ENCODE results near the gene CAPN5. TPM values are rescaled to one million over a fixed set of nuclear protein-coding genes. Genes with fewer than 3 reads are reported as not detected.

Gene CAPN5
- total and polyA plus RNA-seq, 2 of the 8 experiments (the other 6 are each of a cell fraction or from before 2014, with no cell fraction given) = 21.5 to 22.4 TPM

- no peak overlapping the region for H3K4me3 ChIP-seq (ENCODE audit: extremely low read depth in 1 of 4, insufficient read depth in 2 of 4, low read depth in 3 of 4, low read length in 4 of 4)
- H2AFZ ChIP-seq (ENCODE audit: low read length) = no peak overlapping the region
- H3K27ac ChIP-seq (ENCODE audit: low read depth, low read length) = no peak overlapping the region
- H3K18ac ChIP-seq (ENCODE audit: extremely low read depth, low read length) = no peak overlapping the region
- TF ChIP-seq GTF2F1 (IDR thresholded peaks at IDR 0.05; ENCODE audit: borderline replicate concordance, low read depth, low read length) (no peak), EGR1 (IDR thresholded peaks at IDR 0.05; ENCODE audit: borderline replicate concordance, low read depth, low read length) (no peak), BACH1 (IDR thresholded peaks at IDR 0.05; ENCODE audit: low read length) (no peak), ASH2L (IDR thresholded peaks at IDR 0.05; ENCODE audit: low read length) (no peak)
- CTCF ChIA-PET (ENCODE audit: partially characterized antibody) = interaction anchor here (0.6 to 4.5 kb wide), 7 partner anchors 10 to 83 kb away, joined by 3 to 63 read pairs (median 4); partner anchors contain the start of gene MYO7A
- no peaks in the 10 kb centered on the region; the same call in 1 of the 2 replicates for H3K79me1 ChIP-seq (ENCODE audit: low read depth, low read length)
- peak overlapping the region; percentile 86; the same call in 1 of the 2 replicates for H4K8ac ChIP-seq (ENCODE audit: extremely low read depth, insufficient read depth, low read length)
- no peak overlapping the region for H2BK120ac ChIP-seq (replicated peaks; ENCODE audit: low read depth, low read length)
- peaks cover 0 to 4% (median 0%) of the 10 kb centered on the region in 4 experiments; a peak in 2 of 7 replicates for H3K4me1 ChIP-seq (replicated peaks in 1 of 4; ENCODE audit: control insufficient read depth in 3 of 4, insufficient read depth in 4 of 4, low read length in 3 of 4)
- no peak for FAIRE-seq
- H3K36me3 ChIP-seq (ENCODE audit: control insufficient read depth in 2 of 4, insufficient read depth in 4 of 4, low read length in 3 of 4) = no peaks in the 10 kb centered on the region
- no peak overlapping the region for H3K23ac ChIP-seq (ENCODE audit: insufficient read length)
- H4K20me1 ChIP-seq (replicated peaks in 1 of 2; ENCODE audit: control insufficient read depth in 1 of 2, insufficient read depth in 2 of 2, low read length in 2 of 2) = peaks cover 0 to 2% of the 10 kb centered on the region in 2 experiments
- H3K23me2 ChIP-seq (ENCODE audit: low read depth, low read length) = no peaks in the 10 kb centered on the region
- H2AK5ac ChIP-seq (ENCODE audit: low read depth, low read length) = no peak overlapping the region
- H2BK15ac ChIP-seq (ENCODE audit: low read length) = no peak overlapping the region
- no peak overlapping the region for H4K91ac ChIP-seq (replicated peaks; ENCODE audit: insufficient read length, low read length)
- H3K79me2 ChIP-seq (ENCODE audit: control insufficient read depth in 1 of 2, insufficient read depth in 2 of 2, low read length in 2 of 2) = no peaks in the 10 kb centered on the region
- no peak overlapping the region for H2BK12ac ChIP-seq (ENCODE audit: low read depth, low read length)
- H3K4ac ChIP-seq (replicated peaks; ENCODE audit: insufficient read length, low read depth, low read length) = no peak overlapping the region
- 87% methylated on average over 10 of the region's 11 CpGs; no CpG with 5 or more reads in 1 of the 2 experiments for WGBS, 2 experiments (ENCODE audit: extremely low coverage in 1 of 2, insufficient coverage in 1 of 2, insufficient read length in 1 of 2, insufficient replicate concordance in 2 of 2, low coverage in 1 of 2, low lambda C conversion rate in 2 of 2, missing lambda C conversion rate in 1 of 2)
- no peak overlapping the region for H4K5ac ChIP-seq (ENCODE audit: insufficient read length, low read depth, low read length)
- peak overlapping the region; percentile 21; the same call in 1 of the 2 replicates for H2BK5ac ChIP-seq (ENCODE audit: low read depth, low read length)
- H3K56ac ChIP-seq (replicated peaks; ENCODE audit: insufficient read length, low read depth, low read length) = no peak overlapping the region
- H3K4me2 ChIP-seq (ENCODE audit: insufficient read depth in 1 of 2, low read depth in 2 of 2, low read length in 2 of 2) = no peak overlapping the region
- no peaks in the 10 kb centered on the region for H3K27me3 ChIP-seq (replicated peaks in 1 of 4; ENCODE audit: control insufficient read depth in 3 of 4, extremely low read depth in 1 of 4, insufficient read depth in 3 of 4, low read length in 3 of 4)
- no peak for DNase-seq (ENCODE audit: low read depth in 1 of 2, low spot score in 2 of 2)
- H3K14ac ChIP-seq (ENCODE audit: insufficient read length) = no peak overlapping the region
- no peaks in the 10 kb centered on the region for H3K9me3 ChIP-seq (ENCODE audit: insufficient read depth in 2 of 2, low read depth in 1 of 2, low read length in 1 of 2)
- POLR2A ChIA-PET (ENCODE audit: partially characterized antibody) = interaction anchor here (0.7 to 1.6 kb wide), 2 partner anchors 11 kb away, joined by 3 to 7 read pairs; no protein-coding TSS in a partner anchor
- H3K9ac ChIP-seq (replicated peaks in 1 of 4; ENCODE audit: extremely low read depth in 1 of 4, low read depth in 3 of 4, low read length in 3 of 4) = no peak overlapping the region
- H2BK20ac ChIP-seq (ENCODE audit: low read length) = no peak overlapping the region
These were observed 6.7 kb downstream of the CAPN5 start for GRCh38 chr11:77073328-77074001.
